ENCODE data around the gene NUP43.
"Not testable (repeated sequence)": the region's sequence is repeated elsewhere in the genome, so short reads cannot be mapped to it uniquely, and the experiment has no call there.

The NUP43 gene

DNA sequence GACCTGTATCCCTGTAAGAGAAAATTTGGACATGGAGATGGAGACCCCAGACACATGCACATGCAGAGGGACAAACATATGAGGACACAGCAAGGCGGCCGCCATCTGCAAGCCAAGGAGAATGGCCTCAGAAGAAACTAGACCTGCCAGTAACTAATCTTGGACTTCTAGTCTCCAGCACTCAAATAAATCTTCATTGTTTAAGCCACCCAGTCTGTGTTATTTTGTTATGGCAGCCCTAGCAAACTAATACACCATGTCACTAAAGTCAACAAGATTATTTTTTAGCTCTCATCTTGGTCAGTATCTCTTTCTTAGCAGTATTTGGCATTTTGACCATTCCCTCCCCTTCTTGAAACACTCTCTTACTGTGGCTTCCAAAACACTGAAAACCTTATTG, 55.1 kb downstream of the NUP43 start:
- DNase-seq (ENCODE audit: low read depth), result no peak

DNA sequence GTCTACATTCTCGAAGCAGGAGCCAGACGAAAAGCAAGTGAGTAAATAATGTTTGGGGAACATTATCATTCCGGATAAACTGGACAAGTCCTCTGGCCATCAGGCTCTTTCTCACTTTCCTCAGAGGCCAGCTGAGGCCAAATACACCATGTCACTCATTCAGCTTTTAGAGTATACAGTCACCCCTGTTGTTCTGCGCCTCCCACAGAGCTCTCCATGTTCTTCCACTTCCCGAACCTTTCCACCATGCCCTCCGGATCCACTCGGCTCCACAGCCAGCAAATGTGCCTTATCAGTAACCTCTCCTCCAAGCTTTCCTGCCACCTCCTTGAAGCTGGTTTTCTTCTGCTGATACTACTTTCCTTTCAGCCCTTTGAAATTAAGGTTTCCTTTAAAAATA, 60.1 kb downstream of the NUP43 start:
- DNase-seq (ENCODE audit: low read depth), result no peak

DNA sequence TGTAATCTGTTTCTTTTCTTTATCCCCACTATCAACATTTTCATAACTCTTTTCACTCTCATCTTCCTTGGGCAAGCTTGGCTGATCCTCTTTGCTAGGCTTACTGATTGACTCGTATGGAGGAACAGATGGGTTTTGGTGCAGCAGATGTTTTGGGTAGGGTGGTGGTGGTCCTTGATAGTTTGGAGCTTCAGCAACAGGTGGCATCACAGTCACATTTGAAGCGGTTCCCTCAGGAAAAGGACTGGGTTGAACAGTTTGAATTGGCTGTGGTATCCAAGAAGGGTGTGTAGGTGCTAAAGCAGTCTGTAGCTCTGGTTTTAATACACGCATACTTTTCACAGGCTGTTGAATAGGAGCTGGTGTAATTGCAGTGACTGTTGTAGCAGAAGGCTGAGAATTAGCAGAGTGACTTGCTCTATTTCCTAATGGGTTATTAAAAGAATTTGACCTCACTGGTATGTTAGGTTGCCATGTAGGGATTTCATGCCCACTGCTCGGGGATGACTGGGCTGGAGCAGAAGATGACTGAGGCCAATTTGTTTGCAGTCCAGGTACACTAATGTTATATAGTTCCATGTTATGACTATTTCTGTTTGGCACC, 63.0 kb downstream of the NUP43 start:
- no peak for DNase-seq (ENCODE audit: low read depth)

DNA sequence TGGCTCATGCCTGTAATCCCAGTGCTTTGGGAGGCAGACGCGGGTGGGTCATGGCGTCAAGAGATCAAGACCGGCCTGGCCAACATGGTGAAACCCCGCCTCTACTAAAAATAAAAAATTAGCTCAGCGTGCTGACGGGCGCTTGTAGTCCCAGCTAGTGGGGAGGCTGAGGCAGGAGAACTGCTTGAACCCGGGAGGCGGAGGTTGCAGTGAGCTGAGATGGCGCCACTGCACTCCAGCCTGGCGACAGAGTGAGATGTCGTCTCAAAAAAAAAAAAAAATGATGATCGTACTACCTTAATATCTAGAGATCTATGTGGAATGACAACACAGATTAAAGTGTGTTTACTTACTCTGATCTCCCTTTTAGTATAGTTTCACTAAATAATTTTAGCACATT, 64.5 kb downstream of the NUP43 start:
- DNase-seq (ENCODE audit: low read depth), result not testable (repeated sequence)

DNA sequence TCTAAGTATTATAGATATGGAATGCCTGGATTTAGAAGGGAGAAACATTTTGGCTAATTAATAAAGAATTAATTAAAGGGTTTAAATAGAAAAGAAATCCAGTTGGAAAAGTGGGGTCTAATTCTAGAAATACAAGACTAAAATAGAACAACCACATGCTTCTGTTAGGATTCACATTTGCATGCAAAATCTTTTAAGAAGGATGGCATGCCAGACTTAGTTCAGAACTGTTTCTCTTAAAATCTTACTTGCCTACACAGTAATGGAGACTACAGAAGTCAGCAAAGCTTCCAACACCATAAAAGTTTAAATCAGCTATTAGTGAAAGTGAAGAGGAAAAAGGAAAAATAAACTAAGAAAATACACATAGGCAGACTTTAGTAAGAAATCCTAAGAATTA, 65.1 kb downstream of the NUP43 start:
- no peak for DNase-seq (ENCODE audit: low read depth)

DNA sequence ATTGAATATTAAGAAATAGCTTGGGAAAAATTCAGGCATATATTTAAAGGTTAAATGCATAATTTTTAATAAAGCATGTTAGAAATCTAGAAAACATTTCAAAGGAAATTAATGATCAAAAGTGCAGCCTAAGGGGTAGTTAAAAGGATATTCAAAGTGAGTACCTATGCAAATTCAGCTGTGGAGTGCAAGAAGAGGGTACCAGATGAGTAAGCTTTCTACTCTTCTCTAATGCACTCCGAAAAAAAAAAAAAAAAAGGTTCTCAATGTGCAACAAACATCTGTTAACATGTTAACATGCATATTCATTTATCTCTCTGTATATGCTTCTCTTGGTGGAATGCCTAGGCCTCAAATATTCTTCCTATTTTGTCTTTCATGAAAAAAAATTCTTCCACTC, 65.8 kb downstream of the NUP43 start:
- no peak for DNase-seq (ENCODE audit: low read depth)
